DMS79 treated with DMSO at 0.1 percent for 48 hours (cell line): ENCODE measurements around the gene TSPAN4.

Experiments
- DNase-seq: peaks from one replicate; lab custom pipeline; 2025; lab: John Stamatoyannopoulos, UW

TSPAN4 gene

DNA sequence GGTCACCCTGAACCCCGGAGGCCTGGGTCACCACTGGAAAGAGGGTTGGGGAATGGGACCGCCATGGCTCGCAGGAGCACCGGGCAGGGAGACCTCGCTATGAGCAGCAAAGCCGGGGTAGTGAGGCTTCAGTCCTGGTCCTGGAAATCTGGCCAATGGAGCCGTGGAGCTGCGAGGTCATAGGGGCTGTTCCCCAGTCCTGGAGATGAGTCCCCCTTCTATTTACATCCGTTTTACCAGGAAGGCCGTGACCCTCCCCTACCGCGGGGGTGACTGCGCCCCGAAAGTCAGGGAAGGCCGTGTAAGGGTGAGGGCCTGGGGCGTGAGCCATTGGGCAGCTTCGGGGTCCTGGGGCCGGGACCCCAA is 38.1 kb upstream of the TSPAN4 start:
- no peak for DNase-seq

- DNase-seq: no peak
These were observed 34.0 kb upstream of the TSPAN4 start for GRCh38 chr11:808427-809286.

- peak; percentile 60 for DNase-seq
These were observed 33.2 kb upstream of the TSPAN4 start, which contains the start of gene RPLP2 for GRCh38 chr11:809287-810039. RPLP2 (plus strand) TSS chr11:809967; CDS start chr11:810235, 268 bp downstream.

DNA sequence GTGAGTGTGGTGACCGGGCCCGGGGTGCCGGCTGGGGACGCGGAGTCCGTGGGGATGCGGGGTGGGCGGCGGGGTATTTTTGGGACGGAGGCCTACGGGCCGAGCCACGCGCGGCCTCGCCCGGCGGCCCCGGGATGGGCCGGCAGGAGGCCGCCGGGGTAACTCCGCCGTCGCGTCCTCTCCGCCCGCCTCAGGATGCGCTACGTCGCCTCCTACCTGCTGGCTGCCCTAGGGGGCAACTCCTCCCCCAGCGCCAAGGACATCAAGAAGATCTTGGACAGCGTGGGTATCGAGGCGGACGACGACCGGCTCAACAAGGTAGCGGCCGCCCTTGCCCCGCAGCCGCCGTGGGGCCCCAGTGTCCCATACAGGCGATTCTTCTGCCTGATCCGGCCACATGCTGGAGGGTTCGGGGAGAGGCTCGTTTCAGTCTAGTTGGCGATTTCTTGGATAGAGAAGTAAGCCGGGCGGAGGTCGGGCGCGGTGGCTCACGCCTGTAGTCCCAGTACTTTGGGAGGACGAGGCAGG is 32.5 kb upstream of the TSPAN4 start:
- no peak for DNase-seq

GRCh38 chr11:811446-812245 is 31.0 kb upstream of the TSPAN4 start:
- DNase-seq: no peak

- no peak for DNase-seq
These were observed 30.3 kb upstream of the TSPAN4 start for GRCh38 chr11:812390-812789.

GRCh38 chr11:813072-813455 is 29.6 kb upstream of the TSPAN4 start:
- DNase-seq: no peak

GRCh38 chr11:813456-814096 is 29.1 kb upstream of the TSPAN4 start:
- no peak for DNase-seq

GRCh38 chr11:815675-816432 is 26.8 kb upstream of the TSPAN4 start:
- no peak for DNase-seq

- DNase-seq: no peak
These were observed 26.2 kb upstream of the TSPAN4 start for GRCh38 chr11:816433-816779.

DNA sequence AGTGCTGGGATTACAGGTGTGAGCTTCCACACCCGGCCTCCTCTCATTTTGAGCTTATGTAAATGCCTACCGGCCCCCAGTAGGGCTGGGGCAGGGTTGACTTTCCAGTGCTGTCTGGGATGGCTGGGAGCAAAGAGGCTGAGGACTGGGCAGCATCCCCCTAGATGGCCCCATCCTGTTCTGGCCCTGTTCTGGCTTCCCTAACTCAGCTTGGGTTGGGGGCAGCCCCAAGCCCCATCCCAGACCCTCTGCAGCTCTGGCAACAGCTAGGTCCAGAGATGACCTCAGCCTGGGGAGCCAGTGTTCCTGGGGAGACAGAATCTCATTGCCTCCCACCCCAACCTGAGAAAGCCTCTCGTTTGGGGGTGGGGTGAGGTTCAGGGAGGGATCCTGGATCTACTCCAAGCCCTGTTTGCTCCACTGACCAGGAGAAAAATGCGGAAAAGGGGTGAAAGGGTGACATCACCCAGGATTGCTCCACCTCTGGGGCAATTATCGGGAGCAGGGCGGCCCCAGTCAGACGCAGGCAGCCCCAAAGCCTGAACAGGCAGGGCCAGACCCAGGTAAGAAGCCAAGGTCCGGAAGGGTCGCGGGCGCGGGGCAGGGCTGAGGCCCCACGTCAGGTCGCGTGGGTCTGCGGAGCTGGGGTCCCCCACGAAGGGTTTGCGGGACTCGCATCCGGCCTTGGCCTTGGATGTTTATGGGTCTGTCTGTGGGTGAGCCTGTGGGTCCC is 24.1 kb upstream of the TSPAN4 start, which contains the start of gene PNPLA2:
TSS of gene PNPLA2 (plus strand) at position 519 of the 733 bp plus-strand sequence. CDS start 805 bp downstream, outside the sequence.
- no peak for DNase-seq

DNA sequence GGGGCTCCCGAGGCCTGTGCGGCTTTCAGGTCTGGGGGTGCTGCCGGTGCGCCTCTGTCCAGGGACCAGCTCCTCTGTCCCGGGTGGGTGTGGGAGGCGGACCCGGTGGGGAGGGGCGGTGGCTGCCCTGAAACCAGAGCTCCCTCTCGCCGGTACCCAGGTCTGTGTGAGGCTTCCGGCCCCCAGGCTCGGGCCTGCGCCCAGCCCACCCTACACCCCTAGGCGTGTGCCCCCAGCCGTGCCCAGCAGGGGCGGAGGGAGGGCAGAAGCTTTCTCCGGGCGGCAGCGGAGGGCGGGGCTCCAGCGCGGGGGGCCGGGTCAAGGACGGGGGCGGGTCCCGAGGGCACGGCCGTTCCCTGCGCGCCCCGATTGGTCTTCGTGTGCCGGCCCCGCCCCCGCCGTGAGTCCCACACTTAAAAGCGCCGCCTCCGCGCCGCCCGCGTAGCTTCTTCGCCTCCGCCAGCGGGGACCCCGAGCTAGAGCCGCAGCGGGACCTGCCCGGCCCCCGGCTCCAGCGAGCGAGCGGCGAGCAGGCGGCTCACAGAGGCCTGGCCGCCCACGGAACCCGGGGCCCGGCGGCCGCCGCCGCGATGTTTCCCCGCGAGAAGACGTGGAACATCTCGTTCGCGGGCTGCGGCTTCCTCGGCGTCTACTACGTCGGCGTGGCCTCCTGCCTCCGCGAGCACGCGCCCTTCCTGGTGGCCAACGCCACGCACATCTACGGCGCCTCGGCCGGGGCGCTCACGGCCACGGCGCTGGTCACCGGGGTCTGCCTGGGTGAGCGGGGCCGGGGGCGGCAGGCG is 23.3 kb upstream of the TSPAN4 start:
- peak; percentile 39 for DNase-seq

GRCh38 chr11:819943-820649 is 22.6 kb upstream of the TSPAN4 start:
- peak; percentile 51 for DNase-seq

- DNase-seq: no peak
These were observed 21.8 kb upstream of the TSPAN4 start for GRCh38 chr11:820655-821511.

DNA sequence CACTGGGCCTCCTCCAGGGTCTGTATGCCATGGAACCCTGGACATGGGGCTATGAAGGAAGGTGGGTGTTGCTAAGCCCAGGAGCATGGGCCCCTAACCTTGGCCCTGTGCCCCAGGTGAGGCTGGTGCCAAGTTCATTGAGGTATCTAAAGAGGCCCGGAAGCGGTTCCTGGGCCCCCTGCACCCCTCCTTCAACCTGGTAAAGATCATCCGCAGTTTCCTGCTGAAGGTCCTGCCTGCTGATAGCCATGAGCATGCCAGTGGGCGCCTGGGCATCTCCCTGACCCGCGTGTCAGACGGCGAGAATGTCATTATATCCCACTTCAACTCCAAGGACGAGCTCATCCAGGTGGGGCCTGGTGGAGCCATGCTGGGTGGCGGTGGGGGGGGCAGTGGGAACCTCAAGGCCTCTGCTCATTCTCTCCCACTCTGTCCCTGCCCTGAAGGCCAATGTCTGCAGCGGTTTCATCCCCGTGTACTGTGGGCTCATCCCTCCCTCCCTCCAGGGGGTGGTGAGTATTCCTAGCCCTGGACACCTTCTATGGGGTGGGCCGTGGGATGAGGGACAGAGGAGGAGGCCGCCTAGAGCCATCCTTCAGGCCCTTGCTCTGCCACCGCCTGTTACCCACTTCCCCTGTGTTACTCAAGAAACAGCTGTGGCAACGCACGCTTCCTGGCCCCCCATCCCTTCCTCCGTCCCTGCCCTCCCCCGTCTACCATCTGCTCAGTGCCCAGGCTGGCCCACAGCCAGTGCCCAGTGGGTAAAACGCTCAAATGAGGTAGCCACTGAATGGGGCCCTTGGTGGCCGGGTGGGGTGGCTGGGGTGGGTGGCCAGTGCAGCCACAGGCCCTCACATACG is 20.9 kb upstream of the TSPAN4 start:
- no peak for DNase-seq

DNA sequence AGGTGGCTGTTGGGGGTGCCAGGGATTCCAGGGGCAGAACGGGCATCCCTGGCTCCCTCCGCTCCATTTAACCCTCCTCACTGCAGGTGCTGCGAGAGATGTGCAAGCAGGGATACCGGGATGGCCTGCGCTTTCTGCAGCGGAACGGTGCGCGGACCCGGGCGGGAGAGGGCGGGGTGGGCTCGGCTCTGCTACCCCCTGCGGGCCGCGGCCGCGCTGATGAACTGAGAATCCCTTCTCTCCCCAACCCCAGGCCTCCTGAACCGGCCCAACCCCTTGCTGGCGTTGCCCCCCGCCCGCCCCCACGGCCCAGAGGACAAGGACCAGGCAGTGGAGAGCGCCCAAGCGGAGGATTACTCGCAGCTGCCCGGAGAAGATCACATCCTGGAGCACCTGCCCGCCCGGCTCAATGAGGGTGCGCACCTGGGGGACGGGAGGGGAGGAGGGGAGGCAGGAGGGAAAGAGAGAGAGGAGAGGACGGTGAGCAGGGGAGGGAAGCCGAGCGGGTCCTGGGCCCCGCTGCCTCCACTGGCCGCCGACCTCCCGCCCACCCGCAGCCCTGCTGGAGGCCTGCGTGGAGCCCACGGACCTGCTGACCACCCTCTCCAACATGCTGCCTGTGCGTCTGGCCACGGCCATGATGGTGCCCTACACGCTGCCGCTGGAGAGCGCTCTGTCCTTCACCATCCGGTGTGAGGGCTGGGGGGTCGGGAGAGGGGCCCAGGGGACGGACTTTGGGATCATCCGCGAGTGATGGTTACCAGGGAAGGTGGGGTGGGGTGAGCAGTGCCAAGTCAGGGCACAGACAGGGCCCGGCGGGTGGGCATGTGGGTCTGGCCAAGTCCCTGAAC is 19.0 kb upstream of the TSPAN4 start:
- DNase-seq: peak; percentile 31
